HepG2 (cell line): ENCODE data around the gene MEGF11. TPM values are rescaled to one million over a fixed set of nuclear protein-coding genes. Genes with fewer than 3 reads are reported as not detected.

Experiments
- ATAC-seq: fragments of 200-7000 bp; cut with Tn5 transposase; 3 replicates; pipeline ENCODE4 v1.9.1; 2020; ENCODE audit warnings: mild to moderate bottlenecking, moderate library complexity
- BruUV-seq: library from RNA; stranded (reverse); fragments of 400-500 nt; replicated peaks from 2 replicates; lab custom pipeline; 2021; lab: Mats Ljungman, UMichigan
- CTCF ChIA-PET: fragments of 300-600 bp; formaldehyde crosslinking; extraction: SDS; loops from one replicate; lab custom pipeline; 2021; ENCODE audit warnings: low total read pairs, inconsistent platforms, low intra/inter-chr PET ratio; lab: Yijun Ruan, JAX
- POLR2A ChIA-PET: fragments of 350-600 bp; sonication (Branson Sonifier 250); formaldehyde crosslinking; loops from one replicate; lab custom pipeline; 2020; ENCODE audit warnings: antibody characterized with exemption, inconsistent platforms; lab: Yijun Ruan, JAX
- DNase-seq: peaks from one replicate; pipeline ENCODE4 v3.0.0-alpha.2; 2015; ENCODE audit warnings: low spot score
- FAIRE-seq: peaks from 3 replicates; lab custom pipeline; 2011; peaks lifted over from hg19 to GRCh38; lab: Jason Lieb, UNC
- H2AFZ ChIP-seq: one replicate; pipeline ENCODE4 v1.6.1; 2011; ENCODE audit warnings: low read length, inconsistent platforms
- H3K27ac ChIP-seq: fragments of 300-600 bp; 3 replicates; pipeline ENCODE4 v1.8.0; 2011; ENCODE audit warnings: mixed run types, mild to moderate bottlenecking, mixed read lengths, low read length, inconsistent platforms; ENCODE audit not compliant: insufficient read depth; ENCODE audit errors: extremely low read length
- H3K27me3 ChIP-seq, 2 experiments: fragments of 200-600 bp in 1 of 2; 2 replicates in 1 of 2; 3 replicates in 1 of 2; pipeline versions ENCODE4 v1.6.0 to v1.8.0; 2011; ENCODE audit warnings: low read length in 2 of 2, mild to moderate bottlenecking in 2 of 2, moderate library complexity in 2 of 2, inconsistent platforms in 1 of 2; ENCODE audit not compliant: insufficient read depth in 2 of 2, control insufficient read depth in 1 of 2
- H3K36me3 ChIP-seq, 2 experiments: fragments of 200-600 bp in 1 of 2; replicated peaks in 1 of 2; 2 replicates in 1 of 2; 3 replicates in 1 of 2; pipeline versions ENCODE4 v1.5.1 to v1.8.0; 2011; ENCODE audit warnings: low read length in 2 of 2, inconsistent platforms in 1 of 2; ENCODE audit not compliant: insufficient read depth in 2 of 2, control insufficient read depth in 1 of 2
- H3K4me1 ChIP-seq: 2 replicates; pipeline ENCODE4 v1.5.1; 2012; ENCODE audit warnings: low read length, inconsistent platforms; ENCODE audit not compliant: insufficient read depth
- H3K4me2 ChIP-seq: 2 replicates; pipeline ENCODE4 v1.6.0; 2011; ENCODE audit warnings: low read depth, low read length, inconsistent platforms
- H3K4me3 ChIP-seq, 3 experiments: fragments of 200-600 bp in 1 of 3; sonication (generic), shearing (Covaris generic) in 1 of 3; replicated peaks in 1 of 3; 2 replicates each; pipeline ENCODE4 v1.5.1; 2011 to 2016; ENCODE audit warnings: low read length in 3 of 3, inconsistent platforms in 2 of 3, low read depth in 2 of 3, mild to moderate bottlenecking in 2 of 3, control low read depth in 1 of 3, mixed read lengths in 1 of 3; ENCODE audit not compliant: insufficient read depth in 1 of 3
- H3K79me2 ChIP-seq: one replicate; pipeline ENCODE4 v1.6.1; 2011; ENCODE audit warnings: low read length, inconsistent platforms; ENCODE audit not compliant: insufficient read depth
- H3K9ac ChIP-seq: 2 replicates; pipeline ENCODE4 v1.6.0; 2011; ENCODE audit warnings: mild to moderate bottlenecking, low read depth, low read length, inconsistent platforms; ENCODE audit not compliant: insufficient read depth
- H3K9me3 ChIP-seq: 2 replicates; pipeline ENCODE4 v1.5.1; 2012; ENCODE audit warnings: mild to moderate bottlenecking, low read length
- H4K20me1 ChIP-seq: 2 replicates; pipeline ENCODE4 v1.6.0; 2011; ENCODE audit warnings: inconsistent platforms, mild to moderate bottlenecking, low read length, moderate library complexity; ENCODE audit not compliant: insufficient read depth
- ERF ChIP-seq: IDR thresholded peaks from 2 replicates; pipeline ENCODE4 v1.6.1; 2018; ENCODE audit warnings: missing biosample characterization, missing genetic modification reagents
- HNF1A ChIP-seq, 2 experiments: sonication (generic) in 1 of 2; formaldehyde crosslinking in 1 of 2; IDR thresholded peaks; 2 replicates each; pipeline versions ENCODE4 v1.4.0 to v1.6.1; 2016 to 2020; ENCODE audit warnings: borderline replicate concordance in 1 of 2, low read depth in 1 of 2, mild to moderate bottlenecking in 1 of 2, missing genetic modification reagents in 1 of 2
- RAD51 ChIP-seq: fragments of 450-650 bp; IDR thresholded peaks from 2 replicates; pipeline ENCODE4 v1.6.1; 2016; ENCODE audit warnings: borderline replicate concordance
- TBP ChIP-seq: sonication (generic); formaldehyde crosslinking; IDR thresholded peaks from 2 replicates; pipeline ENCODE4 v1.5.0; 2020; ENCODE audit warnings: missing genetic modification reagents
- TIGD3 ChIP-seq: sonication (generic); formaldehyde crosslinking; IDR thresholded peaks from 2 replicates; pipeline ENCODE4 v1.5.1; 2020; ENCODE audit warnings: mild to moderate bottlenecking, missing genetic modification reagents, borderline replicate concordance
- ZGPAT ChIP-seq: IDR thresholded peaks from 2 replicates; pipeline ENCODE4 v1.6.1; 2016; ENCODE audit warnings: mild to moderate bottlenecking
- ZNF7 ChIP-seq: IDR thresholded peaks from 2 replicates; pipeline ENCODE4 v1.6.1; 2016; ENCODE audit warnings: missing biosample characterization, missing genetic modification reagents
- WGBS: methylation state at CpG from one replicate; pipeline ENCODE4 v1.1.6; 2017; ENCODE audit warnings: low lambda C conversion rate; 5-methylcytosine and 5-hydroxymethylcytosine counted together
- in situ Hi-C: cut with HindIII; loops from 2 replicates; pipeline ENCODE4 v1.10.0; 2017; ENCODE audit warnings: low pct_unique_long_range_greater_than_20kb; ENCODE audit not compliant: extremely low pct_ligation_motif_present
- intact Hi-C: fragments of 100-400 bp; cut with micrococcal nuclease; formaldehyde crosslinking; loops from one replicate; pipeline ENCODE4 v1.10.0; 2022; ENCODE audit not compliant: unreplicated experiment
- polyA plus RNA-seq, 8 experiments: library from polyadenylated mRNA; depleted of rRNA in 3 of 8; stranded (reverse) in 7 of 8; unstranded in 1 of 8; fragments of >200 nt; fragmentation: Illumina TruSeq in 4 of 8; extraction: Trizol in 4 of 8; gene quantifications; 2 replicates each; pipeline versions ENCODE4 v1.2.1 to v1.2.3, GENCODE V29; 2011 to 2016; ENCODE audit warnings: low read depth in 4 of 8, missing spikeins in 1 of 8, mixed read lengths in 1 of 8; ENCODE audit not compliant: insufficient read depth in 1 of 8
- total RNA-seq, 5 experiments: library from RNA; depleted of rRNA; stranded (reverse); fragments of >200 nt; fragmentation: Illumina TruSeq; extraction: Trizol; gene quantifications; 2 replicates each; pipeline ENCODE4 v1.2.3, GENCODE V29; 2016; ENCODE audit warnings: low read depth in 1 of 5
- TF ChIP-seq, protein P1 (sequence below): sonication (generic); formaldehyde crosslinking; IDR thresholded peaks from 2 replicates; pipeline ENCODE4 v1.5.1; 2020; ENCODE audit warnings: missing genetic modification reagents, mild to moderate bottlenecking, borderline replicate concordance
- TF ChIP-seq, protein P2 (sequence below): sonication (generic); formaldehyde crosslinking; IDR thresholded peaks from 2 replicates; pipeline ENCODE4 v1.4.0; 2020; ENCODE audit warnings: missing genetic modification reagents, borderline replicate concordance

The MEGF11 gene
- total and polyA plus RNA-seq, 2 of the 13 experiments (the other 11 are each of a cell fraction or from before 2014, with no cell fraction given): not detected

- Histone ChIP-seq H2AFZ (no peak overlapping the region), H3K4me1 (peaks cover 14% of the 10 kb centered on the region), H3K9ac (no peak overlapping the region), H3K79me2 (no peaks in the 10 kb centered on the region), H3K4me3 (no peak overlapping the region), H3K27ac (no peak overlapping the region), H3K4me2 (no peak overlapping the region), H3K36me3 (no peaks in the 10 kb centered on the region), H3K9me3 (no peaks in the 10 kb centered on the region), H3K27me3 (peaks cover 0 to 35% of the 10 kb centered on the region in 2 experiments; a peak in 4 of 5 replicates), H4K20me1 (no peaks in the 10 kb centered on the region)
- intact Hi-C loops (no loop called here), in situ Hi-C loops (no loop called here)
- no peak for FAIRE-seq
- CTCF ChIA-PET: no interaction called here
- 29% methylated on average over 6 of the region's 6 CpGs for WGBS
- no peak for DNase-seq
- POLR2A ChIA-PET: no interaction called here
- no peak for ATAC-seq
- BruUV-seq: no TSS peak
- TF ChIP-seq TIGD3 (CRISPR knock-in tag): no peak
- peak; percentile 76; the same call in 1 of the 2 replicates for TF ChIP-seq RAD51
- TF ChIP-seq, protein P1, sequence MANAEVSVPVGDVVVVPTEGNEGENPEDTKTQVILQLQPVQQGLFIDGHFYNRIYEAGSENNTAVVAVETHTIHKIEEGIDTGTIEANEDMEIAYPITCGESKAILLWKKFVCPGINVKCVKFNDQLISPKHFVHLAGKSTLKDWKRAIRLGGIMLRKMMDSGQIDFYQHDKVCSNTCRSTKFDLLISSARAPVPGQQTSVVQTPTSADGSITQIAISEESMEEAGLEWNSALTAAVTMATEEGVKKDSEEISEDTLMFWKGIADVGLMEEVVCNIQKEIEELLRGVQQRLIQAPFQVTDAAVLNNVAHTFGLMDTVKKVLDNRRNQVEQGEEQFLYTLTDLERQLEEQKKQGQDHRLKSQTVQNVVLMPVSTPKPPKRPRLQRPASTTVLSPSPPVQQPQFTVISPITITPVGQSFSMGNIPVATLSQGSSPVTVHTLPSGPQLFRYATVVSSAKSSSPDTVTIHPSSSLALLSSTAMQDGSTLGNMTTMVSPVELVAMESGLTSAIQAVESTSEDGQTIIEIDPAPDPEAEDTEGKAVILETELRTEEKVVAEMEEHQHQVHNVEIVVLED (CRISPR knock-in tag): no peak
- TF ChIP-seq TBP (CRISPR knock-in tag): no peak
- TF ChIP-seq, protein P2, sequence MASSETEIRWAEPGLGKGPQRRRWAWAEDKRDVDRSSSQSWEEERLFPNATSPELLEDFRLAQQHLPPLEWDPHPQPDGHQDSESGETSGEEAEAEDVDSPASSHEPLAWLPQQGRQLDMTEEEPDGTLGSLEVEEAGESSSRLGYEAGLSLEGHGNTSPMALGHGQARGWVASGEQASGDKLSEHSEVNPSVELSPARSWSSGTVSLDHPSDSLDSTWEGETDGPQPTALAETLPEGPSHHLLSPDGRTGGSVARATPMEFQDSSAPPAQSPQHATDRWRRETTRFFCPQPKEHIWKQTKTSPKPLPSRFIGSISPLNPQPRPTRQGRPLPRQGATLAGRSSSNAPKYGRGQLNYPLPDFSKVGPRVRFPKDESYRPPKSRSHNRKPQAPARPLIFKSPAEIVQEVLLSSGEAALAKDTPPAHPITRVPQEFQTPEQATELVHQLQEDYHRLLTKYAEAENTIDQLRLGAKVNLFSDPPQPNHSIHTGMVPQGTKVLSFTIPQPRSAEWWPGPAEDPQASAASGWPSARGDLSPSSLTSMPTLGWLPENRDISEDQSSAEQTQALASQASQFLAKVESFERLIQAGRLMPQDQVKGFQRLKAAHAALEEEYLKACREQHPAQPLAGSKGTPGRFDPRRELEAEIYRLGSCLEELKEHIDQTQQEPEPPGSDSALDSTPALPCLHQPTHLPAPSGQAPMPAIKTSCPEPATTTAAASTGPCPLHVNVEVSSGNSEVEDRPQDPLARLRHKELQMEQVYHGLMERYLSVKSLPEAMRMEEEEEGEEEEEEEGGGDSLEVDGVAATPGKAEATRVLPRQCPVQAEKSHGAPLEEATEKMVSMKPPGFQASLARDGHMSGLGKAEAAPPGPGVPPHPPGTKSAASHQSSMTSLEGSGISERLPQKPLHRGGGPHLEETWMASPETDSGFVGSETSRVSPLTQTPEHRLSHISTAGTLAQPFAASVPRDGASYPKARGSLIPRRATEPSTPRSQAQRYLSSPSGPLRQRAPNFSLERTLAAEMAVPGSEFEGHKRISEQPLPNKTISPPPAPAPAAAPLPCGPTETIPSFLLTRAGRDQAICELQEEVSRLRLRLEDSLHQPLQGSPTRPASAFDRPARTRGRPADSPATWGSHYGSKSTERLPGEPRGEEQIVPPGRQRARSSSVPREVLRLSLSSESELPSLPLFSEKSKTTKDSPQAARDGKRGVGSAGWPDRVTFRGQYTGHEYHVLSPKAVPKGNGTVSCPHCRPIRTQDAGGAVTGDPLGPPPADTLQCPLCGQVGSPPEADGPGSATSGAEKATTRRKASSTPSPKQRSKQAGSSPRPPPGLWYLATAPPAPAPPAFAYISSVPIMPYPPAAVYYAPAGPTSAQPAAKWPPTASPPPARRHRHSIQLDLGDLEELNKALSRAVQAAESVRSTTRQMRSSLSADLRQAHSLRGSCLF: no peak
- no peak for TF ChIP-seq ZNF7 (CRISPR knock-in tag)
- TF ChIP-seq ZGPAT (CRISPR knock-in tag): no peak
- no peak for TF ChIP-seq HNF1A (IDR thresholded peaks at IDR 0.05; ENCODE audit: low read depth)
- TF ChIP-seq HNF1A (CRISPR knock-in tag; IDR thresholded peaks at IDR 0.05; ENCODE audit: borderline replicate concordance): no peak
- no peak for TF ChIP-seq ERF (CRISPR knock-in tag)
Observed at GRCh38 chr15:66077320-66077663, 176.3 kb downstream of the MEGF11 start.
